ENCODE results near the gene SLC51B. TPM values are rescaled to one million over a fixed set of nuclear protein-coding genes. Genes with fewer than 3 reads are reported as not detected.
"Not testable (repeated sequence)": the region's sequence is repeated elsewhere in the genome, so short reads cannot be mapped to it uniquely, and the experiment has no call there.

SLC51B gene
- total and polyA plus RNA-seq, 8 donors, result 0.39 to 19.3 (median 14.1) TPM

DNA sequence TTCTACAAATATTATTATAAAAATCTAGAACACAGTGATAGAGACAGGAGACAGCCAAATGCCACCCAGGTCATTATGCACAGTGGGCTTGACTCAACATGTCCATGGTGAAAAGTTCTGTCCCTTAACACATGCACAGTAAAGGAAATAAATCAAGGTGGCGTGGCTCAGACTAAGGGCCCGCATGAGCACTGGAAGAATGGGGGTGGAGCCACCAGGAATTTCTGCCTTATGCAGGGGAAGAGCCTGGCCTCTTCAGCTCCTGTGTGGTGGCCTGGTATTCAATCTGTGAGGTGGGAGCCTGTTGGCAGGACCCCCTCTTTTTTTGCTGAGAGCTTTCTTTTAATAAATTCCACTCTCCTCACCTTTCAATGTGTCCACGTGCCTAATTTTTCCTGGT, 38.3 kb upstream of the SLC51B start:
- intact Hi-C loops (cut with DNase I), result no loop called here
- ATAC-seq, result no peak
- TF ChIP-seq, protein P1, sequence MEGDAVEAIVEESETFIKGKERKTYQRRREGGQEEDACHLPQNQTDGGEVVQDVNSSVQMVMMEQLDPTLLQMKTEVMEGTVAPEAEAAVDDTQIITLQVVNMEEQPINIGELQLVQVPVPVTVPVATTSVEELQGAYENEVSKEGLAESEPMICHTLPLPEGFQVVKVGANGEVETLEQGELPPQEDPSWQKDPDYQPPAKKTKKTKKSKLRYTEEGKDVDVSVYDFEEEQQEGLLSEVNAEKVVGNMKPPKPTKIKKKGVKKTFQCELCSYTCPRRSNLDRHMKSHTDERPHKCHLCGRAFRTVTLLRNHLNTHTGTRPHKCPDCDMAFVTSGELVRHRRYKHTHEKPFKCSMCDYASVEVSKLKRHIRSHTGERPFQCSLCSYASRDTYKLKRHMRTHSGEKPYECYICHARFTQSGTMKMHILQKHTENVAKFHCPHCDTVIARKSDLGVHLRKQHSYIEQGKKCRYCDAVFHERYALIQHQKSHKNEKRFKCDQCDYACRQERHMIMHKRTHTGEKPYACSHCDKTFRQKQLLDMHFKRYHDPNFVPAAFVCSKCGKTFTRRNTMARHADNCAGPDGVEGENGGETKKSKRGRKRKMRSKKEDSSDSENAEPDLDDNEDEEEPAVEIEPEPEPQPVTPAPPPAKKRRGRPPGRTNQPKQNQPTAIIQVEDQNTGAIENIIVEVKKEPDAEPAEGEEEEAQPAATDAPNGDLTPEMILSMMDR (IDR thresholded peaks at IDR 0.05), result no peak
- Histone ChIP-seq H3K27me3 (no peaks in the 10 kb centered on the region), H3K9me3 (no peaks in the 10 kb centered on the region), H3K36me3 (peaks cover 0 to 41% of the 10 kb centered on the region in 2 donors), H3K27ac (no peak overlapping the region), H3K4me3 (no peak overlapping the region), H3K4me1 (no peaks in the 10 kb centered on the region)
- no peak for DNase-seq

DNA sequence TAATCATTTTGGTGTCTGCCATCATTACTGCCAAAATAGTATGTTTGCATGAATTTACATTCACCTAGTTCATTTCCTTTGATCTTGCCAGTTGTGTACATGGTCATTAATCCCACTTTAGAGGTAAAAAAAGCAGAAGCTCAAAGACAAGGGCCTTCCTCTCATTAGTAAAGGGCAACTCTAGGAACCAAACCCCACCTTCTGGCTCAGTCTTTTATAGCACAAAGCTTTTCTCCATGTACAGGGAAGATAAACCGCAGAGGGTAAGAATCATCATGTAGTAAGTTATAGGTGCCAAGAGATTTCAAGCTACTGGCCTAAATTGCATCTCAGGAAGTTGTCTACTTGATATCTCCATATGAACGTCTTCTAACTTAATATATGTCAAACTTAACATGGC, 36.2 kb upstream of the SLC51B start:
- H3K27me3 ChIP-seq, result no peaks in the 10 kb centered on the region
- H3K9me3 ChIP-seq, result peaks cover 0 to 7% of the 10 kb centered on the region in 2 donors
- TF ChIP-seq, protein P1 (IDR thresholded peaks at IDR 0.05), result no peak
- H3K27ac ChIP-seq, result no peak overlapping the region
- peaks cover 0 to 36% of the 10 kb centered on the region in 2 donors for H3K36me3 ChIP-seq
- intact Hi-C loops (cut with DNase I), result no loop called here
- no peak overlapping the region for H3K4me3 ChIP-seq
- DNase-seq, result no peak
- no peaks in the 10 kb centered on the region for H3K4me1 ChIP-seq
- ATAC-seq, result no peak

DNA sequence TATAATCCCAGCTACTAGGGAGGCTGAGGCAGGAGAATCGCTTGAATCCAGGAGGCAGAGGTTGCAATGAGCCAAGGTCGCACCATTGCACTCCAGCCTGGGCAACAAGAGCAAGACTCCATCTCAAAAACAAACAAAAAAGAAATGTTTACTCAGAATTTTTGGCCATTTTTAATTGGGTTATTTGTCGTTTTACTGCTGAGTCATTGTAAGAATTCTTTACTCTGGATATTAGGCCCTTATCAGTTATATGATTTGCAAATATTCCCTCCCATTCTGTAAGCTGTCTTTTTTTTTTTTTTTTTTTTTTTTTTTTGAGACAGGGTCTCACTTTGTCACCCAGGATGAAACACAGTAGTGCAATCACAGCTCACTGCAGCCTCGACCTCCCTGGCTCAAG, 34.0 kb upstream of the SLC51B start:
- H3K27ac ChIP-seq; H3K27me3 ChIP-seq; ATAC-seq; H3K4me1 ChIP-seq; DNase-seq; H3K4me3 ChIP-seq; H3K9me3 ChIP-seq; intact Hi-C loops (cut with DNase I): not testable (repeated sequence)
- peaks cover 0 to 41% of the 10 kb centered on the region in 2 donors for H3K36me3 ChIP-seq

DNA sequence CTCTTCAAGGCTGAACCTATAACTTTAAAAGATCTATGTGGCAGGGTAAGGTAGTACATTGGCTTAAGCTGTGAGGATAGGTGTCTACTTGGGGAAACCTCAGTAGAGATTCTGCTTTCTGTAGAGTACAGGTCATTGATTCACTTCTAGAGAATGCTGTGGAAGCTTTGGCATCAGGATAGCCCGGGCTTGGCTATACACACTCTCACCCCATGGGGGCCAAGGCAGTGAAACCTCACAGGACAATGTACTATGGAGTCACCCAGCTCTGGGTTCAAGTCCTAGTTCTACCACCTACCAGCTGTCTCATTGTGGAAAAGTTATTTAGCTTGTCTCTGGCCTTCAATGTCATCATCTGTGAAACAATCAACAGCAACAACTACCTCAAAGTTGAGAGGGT, 24.8 kb upstream of the SLC51B start:
- H3K27me3 ChIP-seq, result no peaks in the 10 kb centered on the region
- no peaks in the 10 kb centered on the region for H3K9me3 ChIP-seq
- intact Hi-C loops (cut with DNase I), result no loop called here
- ATAC-seq (no peak), DNase-seq (no peak)
- peaks cover 0 to 76% of the 10 kb centered on the region in 2 donors for H3K36me3 ChIP-seq
- H3K27ac ChIP-seq, result no peak overlapping the region
- no peak overlapping the region for H3K4me3 ChIP-seq
- TF ChIP-seq, protein P1 (IDR thresholded peaks at IDR 0.05), result no peak
- no peaks in the 10 kb centered on the region for H3K4me1 ChIP-seq

DNA sequence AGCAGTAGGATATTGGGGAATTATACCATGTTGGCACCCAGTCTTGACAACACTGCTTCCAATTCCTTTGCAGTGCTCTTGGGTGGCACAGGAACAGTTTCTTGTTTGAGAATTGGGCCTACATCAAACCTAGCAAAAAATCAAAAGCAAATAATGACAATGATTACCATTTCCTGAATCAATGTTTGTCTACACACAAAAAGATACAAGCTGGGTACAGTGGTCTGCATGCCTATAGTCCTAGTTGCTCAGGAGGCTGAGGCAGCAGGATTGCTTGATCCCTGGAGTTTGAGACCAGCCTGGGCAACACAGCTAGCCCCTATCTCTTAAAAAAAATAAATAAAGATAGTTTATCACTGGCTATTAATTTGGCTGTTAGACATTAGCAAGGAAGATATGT, 23.7 kb upstream of the SLC51B start:
- peaks cover 0 to 76% of the 10 kb centered on the region in 2 donors for H3K36me3 ChIP-seq
- no peak for ATAC-seq
- intact Hi-C loops (cut with DNase I), result no loop called here

DNA sequence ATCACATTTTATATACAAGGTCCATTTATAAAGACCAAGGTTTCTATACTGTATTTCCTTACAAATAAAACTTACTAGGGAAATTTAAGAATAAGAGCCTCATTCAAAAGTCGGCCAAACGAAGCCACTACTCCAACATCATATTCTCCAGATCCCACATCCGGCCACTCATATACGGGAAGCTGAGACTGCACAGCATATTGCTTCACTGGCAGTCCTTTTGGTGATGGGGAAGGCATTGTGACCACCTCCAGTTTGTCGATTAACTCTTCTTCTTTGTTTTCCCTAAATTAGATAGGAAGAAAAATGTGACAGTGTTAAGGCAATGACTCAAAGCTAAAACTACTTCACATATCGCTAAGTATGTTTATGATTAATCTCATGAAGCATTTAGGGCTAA, 18.4 kb upstream of the SLC51B start:
- Histone ChIP-seq H3K4me1 (peaks cover 10 to 21% of the 10 kb centered on the region in 2 donors), H3K27ac (no peak overlapping the region), H3K36me3 (peaks cover 0 to 37% of the 10 kb centered on the region in 2 donors), H3K27me3 (no peaks in the 10 kb centered on the region), H3K4me3 (no peak overlapping the region), H3K9me3 (no peaks in the 10 kb centered on the region)
- DNase-seq, result no peak
- TF ChIP-seq, protein P1 (IDR thresholded peaks at IDR 0.05), result no peak
- no peak for ATAC-seq
- intact Hi-C loops (cut with DNase I), result no loop called here

More for the DNA sequence above, 23.7 kb upstream of the SLC51B start:
- Histone ChIP-seq H3K4me1 (no peaks in the 10 kb centered on the region), H3K27ac (no peak overlapping the region), H3K27me3 (no peaks in the 10 kb centered on the region), H3K9me3 (no peaks in the 10 kb centered on the region), H3K4me3 (no peak overlapping the region)
- DNase-seq, result no peak
- TF ChIP-seq, protein P1 (IDR thresholded peaks at IDR 0.05), result no peak

All from left lung (tissue), 10 donors.